ENCODE measurements around the gene ADK. TPM values are rescaled to one million over a fixed set of nuclear protein-coding genes. Genes with fewer than 3 reads are reported as not detected.

ADK gene
- total RNA-seq, 3 donors from 2014 or later (not counting 1 experiment from before 2014, with no cell fraction given): 13.4 to 16.1 (median 14.1) TPM

- WGBS (ENCODE audit: insufficient coverage): no CpG with 5 or more reads among the region's 2 CpGs
- H3K4me3 Mint-ChIP-seq: no peak overlapping the region
Observed at GRCh38 chr10:74539317-74539716, 388.3 kb downstream of the ADK start.

DNA sequence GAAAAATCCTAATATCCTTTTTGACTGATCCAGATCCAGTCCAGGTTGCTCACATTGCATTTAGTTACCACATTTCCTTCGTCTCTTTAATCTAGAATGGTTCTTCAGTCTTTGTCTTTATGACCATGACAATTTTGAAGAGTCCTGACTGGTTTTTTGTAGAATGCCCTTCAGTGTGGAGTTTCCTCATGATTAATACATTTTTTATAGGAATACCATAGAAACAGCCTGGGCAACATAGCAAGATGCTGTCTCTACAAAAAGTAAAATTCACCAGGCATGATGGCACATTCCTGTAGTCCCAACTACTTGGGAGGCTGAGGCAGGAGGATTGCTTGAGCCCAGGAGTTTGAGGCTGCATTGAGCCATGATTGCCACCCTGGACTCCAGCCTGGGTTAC is 390.4 kb downstream of the ADK start:
- intact Hi-C loops (cut with micrococcal nuclease): no loop called here
- Mint-ChIP-seq H3K9me3 (no peaks in the 10 kb centered on the region), H3K27me3 (ENCODE audit: low read depth in 2 of 2) (no peaks in the 10 kb centered on the region), H3K4me3 (no peak overlapping the region), H3K36me3 (no peaks in the 10 kb centered on the region), H3K27ac (no peak overlapping the region), H3K4me1 (peaks cover 7 to 8% of the 10 kb centered on the region in 2 donors)
- Histone ChIP-seq H3K36me3 (ENCODE audit: control insufficient read depth, insufficient read depth, low read length) (no peaks in the 10 kb centered on the region), H3K27ac (ENCODE audit: low read length) (no peak overlapping the region), H3K4me3 (ENCODE audit: low read length) (no peak overlapping the region), H3K27me3 (ENCODE audit: control insufficient read depth, insufficient read depth, low read length) (no peaks in the 10 kb centered on the region), H3K9me3 (ENCODE audit: control insufficient read depth, insufficient read depth, low read length) (no peaks in the 10 kb centered on the region), H3K4me1 (ENCODE audit: control insufficient read depth, insufficient read depth, low read length) (no peaks in the 10 kb centered on the region)
- 100% methylated on average over 1 of the region's 1 CpG for WGBS (ENCODE audit: insufficient coverage)
- no peak for ATAC-seq
- DNase-seq: no peak
- TF ChIP-seq, protein P1, sequence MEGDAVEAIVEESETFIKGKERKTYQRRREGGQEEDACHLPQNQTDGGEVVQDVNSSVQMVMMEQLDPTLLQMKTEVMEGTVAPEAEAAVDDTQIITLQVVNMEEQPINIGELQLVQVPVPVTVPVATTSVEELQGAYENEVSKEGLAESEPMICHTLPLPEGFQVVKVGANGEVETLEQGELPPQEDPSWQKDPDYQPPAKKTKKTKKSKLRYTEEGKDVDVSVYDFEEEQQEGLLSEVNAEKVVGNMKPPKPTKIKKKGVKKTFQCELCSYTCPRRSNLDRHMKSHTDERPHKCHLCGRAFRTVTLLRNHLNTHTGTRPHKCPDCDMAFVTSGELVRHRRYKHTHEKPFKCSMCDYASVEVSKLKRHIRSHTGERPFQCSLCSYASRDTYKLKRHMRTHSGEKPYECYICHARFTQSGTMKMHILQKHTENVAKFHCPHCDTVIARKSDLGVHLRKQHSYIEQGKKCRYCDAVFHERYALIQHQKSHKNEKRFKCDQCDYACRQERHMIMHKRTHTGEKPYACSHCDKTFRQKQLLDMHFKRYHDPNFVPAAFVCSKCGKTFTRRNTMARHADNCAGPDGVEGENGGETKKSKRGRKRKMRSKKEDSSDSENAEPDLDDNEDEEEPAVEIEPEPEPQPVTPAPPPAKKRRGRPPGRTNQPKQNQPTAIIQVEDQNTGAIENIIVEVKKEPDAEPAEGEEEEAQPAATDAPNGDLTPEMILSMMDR (IDR thresholded peaks at IDR 0.05): no peak

More at GRCh38 chr10:74539317-74539716, 388.3 kb downstream of the ADK start:
- Histone ChIP-seq H3K9me3 (ENCODE audit: control insufficient read depth, insufficient read depth, low read length) (no peaks in the 10 kb centered on the region), H3K4me1 (ENCODE audit: control insufficient read depth, insufficient read depth, low read length) (no peaks in the 10 kb centered on the region), H3K36me3 (ENCODE audit: control insufficient read depth, insufficient read depth, low read length) (no peaks in the 10 kb centered on the region), H3K27ac (ENCODE audit: low read length) (no peak overlapping the region), H3K4me3 (ENCODE audit: low read length) (no peak overlapping the region), H3K27me3 (ENCODE audit: control insufficient read depth, insufficient read depth, low read length) (no peaks in the 10 kb centered on the region)
- H3K36me3 Mint-ChIP-seq: no peaks in the 10 kb centered on the region
- TF ChIP-seq, protein P1 (IDR thresholded peaks at IDR 0.05): no peak
- intact Hi-C loops (cut with micrococcal nuclease): no loop called here
- no peak overlapping the region for H3K27ac Mint-ChIP-seq
- H3K9me3 Mint-ChIP-seq: no peaks in the 10 kb centered on the region
- H3K27me3 Mint-ChIP-seq (ENCODE audit: low read depth in 2 of 2): no peaks in the 10 kb centered on the region
- ATAC-seq: no peak
- peaks cover 8 to 10% of the 10 kb centered on the region in 2 donors for H3K4me1 Mint-ChIP-seq
- no peak for DNase-seq

GRCh38 chr10:74542077-74542476 is 391.1 kb downstream of the ADK start:
- DNase-seq: no peak
- no peaks in the 10 kb centered on the region for H3K27me3 Mint-ChIP-seq (ENCODE audit: low read depth in 2 of 2)
- H3K9me3 Mint-ChIP-seq: no peaks in the 10 kb centered on the region
- H3K27ac Mint-ChIP-seq: no peak overlapping the region
- intact Hi-C loops (cut with micrococcal nuclease): no loop called here
- H3K36me3 Mint-ChIP-seq: no peaks in the 10 kb centered on the region
- Histone ChIP-seq H3K4me3 (ENCODE audit: low read length) (no peak overlapping the region), H3K9me3 (ENCODE audit: control insufficient read depth, insufficient read depth, low read length) (no peaks in the 10 kb centered on the region), H3K36me3 (ENCODE audit: control insufficient read depth, insufficient read depth, low read length) (no peaks in the 10 kb centered on the region), H3K4me1 (ENCODE audit: control insufficient read depth, insufficient read depth, low read length) (no peaks in the 10 kb centered on the region), H3K27me3 (ENCODE audit: control insufficient read depth, insufficient read depth, low read length) (no peaks in the 10 kb centered on the region), H3K27ac (ENCODE audit: low read length) (no peak overlapping the region)
- WGBS (ENCODE audit: insufficient coverage): 96% methylated on average over 2 of the region's 2 CpGs
- H3K4me1 Mint-ChIP-seq: peaks cover under 1 to 1% of the 10 kb centered on the region in 2 donors
- no peak overlapping the region for H3K4me3 Mint-ChIP-seq
- no peak for ATAC-seq
- TF ChIP-seq, protein P1 (IDR thresholded peaks at IDR 0.05): no peak

GRCh38 chr10:74543276-74543675 is 392.3 kb downstream of the ADK start:
- no CpG with 5 or more reads among the region's 1 CpG for WGBS (ENCODE audit: insufficient coverage)
- no peaks in the 10 kb centered on the region for H3K27me3 Mint-ChIP-seq (ENCODE audit: low read depth in 2 of 2)
- Histone ChIP-seq H3K4me1 (ENCODE audit: control insufficient read depth, insufficient read depth, low read length) (no peaks in the 10 kb centered on the region), H3K27ac (ENCODE audit: low read length) (no peak overlapping the region), H3K36me3 (ENCODE audit: control insufficient read depth, insufficient read depth, low read length) (no peaks in the 10 kb centered on the region), H3K4me3 (ENCODE audit: low read length) (no peak overlapping the region), H3K27me3 (ENCODE audit: control insufficient read depth, insufficient read depth, low read length) (no peaks in the 10 kb centered on the region), H3K9me3 (ENCODE audit: control insufficient read depth, insufficient read depth, low read length) (no peaks in the 10 kb centered on the region)
- TF ChIP-seq, protein P1 (IDR thresholded peaks at IDR 0.05): no peak
- H3K36me3 Mint-ChIP-seq: no peaks in the 10 kb centered on the region
- ATAC-seq (no peak), DNase-seq (no peak)
- H3K4me3 Mint-ChIP-seq: no peak overlapping the region
- intact Hi-C loops (cut with micrococcal nuclease): no loop called here
- no peaks in the 10 kb centered on the region for H3K4me1 Mint-ChIP-seq
- no peak overlapping the region for H3K27ac Mint-ChIP-seq
- no peaks in the 10 kb centered on the region for H3K9me3 Mint-ChIP-seq
